ENCODE data around the gene ALDH2.

The ALDH2 gene

DNA sequence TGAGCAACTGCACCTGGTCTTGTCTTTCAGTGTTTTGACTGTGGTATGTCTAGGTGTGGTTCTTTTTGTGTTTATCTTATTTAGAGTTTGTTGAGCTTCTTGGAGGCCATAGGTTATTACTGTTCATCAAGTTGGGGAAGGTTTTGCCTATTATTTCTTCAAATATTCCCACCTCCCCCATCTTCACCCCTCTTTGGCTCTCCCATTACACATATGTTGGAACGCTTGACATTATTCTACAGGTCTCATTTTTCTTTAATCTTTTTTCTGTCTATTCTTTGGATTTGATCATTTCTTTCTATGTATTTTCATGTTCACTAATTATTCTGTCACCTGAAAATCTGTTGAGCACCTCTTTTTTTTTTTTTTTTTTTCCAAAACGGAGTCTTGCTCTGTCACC lies 91.5 kb downstream of the ALDH2 start:
- Histone ChIP-seq H3K4me3 (ENCODE audit: low read length) (no peak overlapping the region), H3F3A (ENCODE audit: control insufficient read depth, insufficient read depth) (no peaks in the 10 kb centered on the region), H3K27me3 (ENCODE audit: control insufficient read depth, low read length) (no peaks in the 10 kb centered on the region), H3K9me2 (replicated peaks; ENCODE audit: control insufficient read depth, low read length) (no peaks in the 10 kb centered on the region), H3K9me3 (ENCODE audit: control insufficient read depth, insufficient read depth, low read length) (no peaks in the 10 kb centered on the region), H4K20me1 (ENCODE audit: control insufficient read depth, insufficient read depth, low read depth, low read length) (peaks cover 8% of the 10 kb centered on the region; the same call in 1 of the 2 replicates), H3K36me3 (ENCODE audit: control insufficient read depth, low read length) (peaks cover 24% of the 10 kb centered on the region), H3K79me2 (ENCODE audit: control insufficient read depth, low read length) (peaks cover 100% of the 10 kb centered on the region), H3K4me1 (ENCODE audit: control insufficient read depth, low read length) (no peaks in the 10 kb centered on the region), H3K27ac (ENCODE audit: low read depth, low read length) (no peak overlapping the region), H3K4me2 (ENCODE audit: low read length) (no peak overlapping the region)
- TF ChIP-seq EZH2phosphoT487 (IDR thresholded peaks at IDR 0.05; ENCODE audit: borderline replicate concordance, low read length), result no peak
- TF ChIP-seq, protein P1, sequence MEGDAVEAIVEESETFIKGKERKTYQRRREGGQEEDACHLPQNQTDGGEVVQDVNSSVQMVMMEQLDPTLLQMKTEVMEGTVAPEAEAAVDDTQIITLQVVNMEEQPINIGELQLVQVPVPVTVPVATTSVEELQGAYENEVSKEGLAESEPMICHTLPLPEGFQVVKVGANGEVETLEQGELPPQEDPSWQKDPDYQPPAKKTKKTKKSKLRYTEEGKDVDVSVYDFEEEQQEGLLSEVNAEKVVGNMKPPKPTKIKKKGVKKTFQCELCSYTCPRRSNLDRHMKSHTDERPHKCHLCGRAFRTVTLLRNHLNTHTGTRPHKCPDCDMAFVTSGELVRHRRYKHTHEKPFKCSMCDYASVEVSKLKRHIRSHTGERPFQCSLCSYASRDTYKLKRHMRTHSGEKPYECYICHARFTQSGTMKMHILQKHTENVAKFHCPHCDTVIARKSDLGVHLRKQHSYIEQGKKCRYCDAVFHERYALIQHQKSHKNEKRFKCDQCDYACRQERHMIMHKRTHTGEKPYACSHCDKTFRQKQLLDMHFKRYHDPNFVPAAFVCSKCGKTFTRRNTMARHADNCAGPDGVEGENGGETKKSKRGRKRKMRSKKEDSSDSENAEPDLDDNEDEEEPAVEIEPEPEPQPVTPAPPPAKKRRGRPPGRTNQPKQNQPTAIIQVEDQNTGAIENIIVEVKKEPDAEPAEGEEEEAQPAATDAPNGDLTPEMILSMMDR (IDR thresholded peaks at IDR 0.05; ENCODE audit: low read depth, low read length, poor library complexity, severe bottlenecking), result no peak

DNA sequence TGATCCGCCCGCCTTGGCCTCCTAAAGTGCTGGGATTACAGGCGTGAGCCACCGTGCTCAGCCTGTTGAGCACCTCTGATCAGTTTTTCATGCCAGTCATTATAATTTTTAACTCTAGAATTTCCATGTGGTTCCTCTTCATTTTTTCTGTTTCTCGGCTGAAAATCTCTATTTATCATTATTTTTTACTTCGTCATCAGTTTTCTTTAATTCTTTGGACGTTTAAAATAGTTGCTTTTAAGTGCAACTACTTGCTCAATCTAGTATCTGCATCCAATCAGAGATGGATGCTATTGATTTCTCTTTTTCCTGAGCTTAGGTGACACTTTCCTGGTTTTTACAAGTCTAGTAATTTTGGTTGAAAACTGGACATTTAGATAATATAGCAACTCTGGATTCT lies 92.0 kb downstream of the ALDH2 start:
- peaks cover 8% of the 10 kb centered on the region; the same call in 1 of the 2 replicates for H4K20me1 ChIP-seq (ENCODE audit: control insufficient read depth, insufficient read depth, low read depth, low read length)
- no peak overlapping the region for H3K4me2 ChIP-seq (ENCODE audit: low read length)
- H3K9me2 ChIP-seq (replicated peaks; ENCODE audit: control insufficient read depth, low read length), result no peaks in the 10 kb centered on the region
- H3K4me1 ChIP-seq (ENCODE audit: control insufficient read depth, low read length), result no peaks in the 10 kb centered on the region
- no peak overlapping the region for H3K4me3 ChIP-seq (ENCODE audit: low read length)
- H3K27me3 ChIP-seq (ENCODE audit: control insufficient read depth, low read length), result no peaks in the 10 kb centered on the region
- peaks cover 100% of the 10 kb centered on the region for H3K79me2 ChIP-seq (ENCODE audit: control insufficient read depth, low read length)
- no peaks in the 10 kb centered on the region for H3K9me3 ChIP-seq (ENCODE audit: control insufficient read depth, insufficient read depth, low read length)
- H3K27ac ChIP-seq (ENCODE audit: low read depth, low read length), result no peak overlapping the region
- H3K36me3 ChIP-seq (ENCODE audit: control insufficient read depth, low read length), result peaks cover 25% of the 10 kb centered on the region
- no peaks in the 10 kb centered on the region for H3F3A ChIP-seq (ENCODE audit: control insufficient read depth, insufficient read depth)
- no peak for TF ChIP-seq EZH2phosphoT487 (IDR thresholded peaks at IDR 0.05; ENCODE audit: borderline replicate concordance, low read length)

DNA sequence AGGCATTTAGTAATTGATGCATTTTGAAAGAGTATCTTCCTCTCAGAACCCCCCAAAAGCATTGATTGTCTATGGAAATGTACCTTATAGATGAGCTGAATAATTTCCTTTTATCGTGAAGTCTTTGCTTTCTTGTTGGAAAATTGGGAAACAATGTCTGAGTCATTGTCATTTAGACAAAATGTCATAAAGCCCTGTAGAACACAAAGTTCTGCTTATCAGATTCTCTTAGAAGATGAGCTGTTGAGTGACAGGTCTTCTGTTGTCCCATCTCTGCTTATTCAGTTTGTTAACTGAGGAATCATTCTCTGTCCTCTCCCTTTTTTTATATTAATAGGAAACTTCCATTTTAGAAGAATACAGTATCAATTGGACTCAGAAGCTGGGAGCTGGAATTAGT lies 98.2 kb downstream of the ALDH2 start:
- Histone ChIP-seq H3K4me3 (ENCODE audit: low read length) (no peak overlapping the region), H3K27ac (ENCODE audit: low read depth, low read length) (no peak overlapping the region), H3K9me3 (ENCODE audit: control insufficient read depth, insufficient read depth, low read length) (no peaks in the 10 kb centered on the region), H3K27me3 (ENCODE audit: control insufficient read depth, low read length) (no peaks in the 10 kb centered on the region), H3K4me2 (ENCODE audit: low read length) (no peak overlapping the region), H3K79me2 (ENCODE audit: control insufficient read depth, low read length) (peaks cover 54% of the 10 kb centered on the region), H4K20me1 (ENCODE audit: control insufficient read depth, insufficient read depth, low read depth, low read length) (peaks cover 8% of the 10 kb centered on the region; the same call in 1 of the 2 replicates), H3K36me3 (ENCODE audit: control insufficient read depth, low read length) (peaks cover 62% of the 10 kb centered on the region), H3K9me2 (replicated peaks; ENCODE audit: control insufficient read depth, low read length) (no peaks in the 10 kb centered on the region), H3K4me1 (ENCODE audit: control insufficient read depth, low read length) (no peaks in the 10 kb centered on the region), H3F3A (ENCODE audit: control insufficient read depth, insufficient read depth) (no peaks in the 10 kb centered on the region)
- TF ChIP-seq EZH2phosphoT487 (IDR thresholded peaks at IDR 0.05; ENCODE audit: borderline replicate concordance, low read length), result no peak
- TF ChIP-seq, protein P1 (IDR thresholded peaks at IDR 0.05; ENCODE audit: low read depth, low read length, poor library complexity, severe bottlenecking), result no peak

Measured in DOHH2 (cell line).